Breast epithelium (tissue), 3 donors: ENCODE measurements around the gene CIB4.

Experiments
- POLR2A ChIP-seq: fragments of 450-650 bp; IDR thresholded peaks from one replicate; pipeline ENCODE4 v1.6.1; 2016; ENCODE audit warnings: antibody characterized with exemption, mild to moderate bottlenecking, moderate library complexity
- POLR2AphosphoS5 ChIP-seq, 3 donors: sonication (generic); formaldehyde crosslinking; IDR thresholded peaks; one replicate each; pipeline ENCODE4 v1.6.1; 2017; ENCODE audit warnings: antibody characterized with exemption in 3 of 3
- TF ChIP-seq, protein P1 (sequence below), 3 donors: fragments of 450-650 bp; IDR thresholded peaks; one replicate each; pipeline ENCODE4 v1.5.1; 2016 to 2017; ENCODE audit warnings: antibody characterized with exemption in 3 of 3, mild to moderate bottlenecking in 3 of 3, moderate library complexity in 3 of 3

DNA sequence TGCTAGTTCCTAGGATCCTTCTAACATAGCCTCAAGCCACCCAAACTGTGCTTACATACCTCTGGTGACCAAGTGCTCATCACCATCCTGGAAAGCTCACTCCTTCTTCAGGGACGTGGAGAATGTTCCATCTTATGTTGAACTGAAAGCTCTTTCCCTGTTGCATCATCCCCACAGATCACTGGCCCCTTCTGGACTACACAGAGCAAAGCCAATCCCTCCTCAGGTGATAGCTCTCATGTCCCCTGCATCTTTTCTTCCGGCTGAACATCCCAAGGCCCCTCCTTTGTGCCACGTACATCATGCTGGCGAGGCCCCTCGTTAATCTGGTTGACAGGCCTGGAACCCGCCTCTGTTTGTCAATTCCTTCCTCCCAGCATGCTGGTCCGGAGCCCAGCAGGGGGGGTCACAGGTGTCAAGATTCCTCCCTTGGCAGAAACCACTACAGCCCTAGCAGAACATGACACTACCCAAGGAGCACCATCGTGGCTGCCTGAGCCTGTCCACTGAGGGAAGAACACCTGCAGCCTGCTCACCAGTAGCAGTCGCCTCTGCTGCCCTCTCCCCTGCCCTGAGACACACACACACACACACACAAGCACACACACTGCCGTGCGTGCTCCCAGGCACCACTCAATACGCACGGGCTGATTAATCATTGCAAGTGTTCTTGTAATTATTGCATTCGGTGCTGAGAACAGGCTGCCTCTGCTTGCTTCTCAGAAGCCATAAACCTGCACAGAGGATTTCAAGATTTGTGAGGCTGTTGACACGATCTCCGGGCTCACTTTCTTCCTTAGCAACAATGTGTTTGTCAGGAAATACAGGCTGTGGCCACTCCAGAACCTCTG is 45.0 kb upstream of the CIB4 start:
- TF ChIP-seq POLR2AphosphoS5 (IDR thresholded peaks at IDR 0.05) (no peak), POLR2A (no peak)
- TF ChIP-seq, protein P1, sequence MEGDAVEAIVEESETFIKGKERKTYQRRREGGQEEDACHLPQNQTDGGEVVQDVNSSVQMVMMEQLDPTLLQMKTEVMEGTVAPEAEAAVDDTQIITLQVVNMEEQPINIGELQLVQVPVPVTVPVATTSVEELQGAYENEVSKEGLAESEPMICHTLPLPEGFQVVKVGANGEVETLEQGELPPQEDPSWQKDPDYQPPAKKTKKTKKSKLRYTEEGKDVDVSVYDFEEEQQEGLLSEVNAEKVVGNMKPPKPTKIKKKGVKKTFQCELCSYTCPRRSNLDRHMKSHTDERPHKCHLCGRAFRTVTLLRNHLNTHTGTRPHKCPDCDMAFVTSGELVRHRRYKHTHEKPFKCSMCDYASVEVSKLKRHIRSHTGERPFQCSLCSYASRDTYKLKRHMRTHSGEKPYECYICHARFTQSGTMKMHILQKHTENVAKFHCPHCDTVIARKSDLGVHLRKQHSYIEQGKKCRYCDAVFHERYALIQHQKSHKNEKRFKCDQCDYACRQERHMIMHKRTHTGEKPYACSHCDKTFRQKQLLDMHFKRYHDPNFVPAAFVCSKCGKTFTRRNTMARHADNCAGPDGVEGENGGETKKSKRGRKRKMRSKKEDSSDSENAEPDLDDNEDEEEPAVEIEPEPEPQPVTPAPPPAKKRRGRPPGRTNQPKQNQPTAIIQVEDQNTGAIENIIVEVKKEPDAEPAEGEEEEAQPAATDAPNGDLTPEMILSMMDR (IDR thresholded peaks at IDR 0.05): no peak
